Measurements from ENCODE around the gene FBXL12. TPM values are rescaled to one million over a fixed set of nuclear protein-coding genes. Genes with fewer than 3 reads are reported as not detected.
"Not testable (repeated sequence)": the region's sequence is repeated elsewhere in the genome, so short reads cannot be mapped to it uniquely, and the experiment has no call there.

The FBXL12 gene
- total RNA-seq, 2 experiments from 2014 or later: 27.3 to 30.8 TPM

DNA sequence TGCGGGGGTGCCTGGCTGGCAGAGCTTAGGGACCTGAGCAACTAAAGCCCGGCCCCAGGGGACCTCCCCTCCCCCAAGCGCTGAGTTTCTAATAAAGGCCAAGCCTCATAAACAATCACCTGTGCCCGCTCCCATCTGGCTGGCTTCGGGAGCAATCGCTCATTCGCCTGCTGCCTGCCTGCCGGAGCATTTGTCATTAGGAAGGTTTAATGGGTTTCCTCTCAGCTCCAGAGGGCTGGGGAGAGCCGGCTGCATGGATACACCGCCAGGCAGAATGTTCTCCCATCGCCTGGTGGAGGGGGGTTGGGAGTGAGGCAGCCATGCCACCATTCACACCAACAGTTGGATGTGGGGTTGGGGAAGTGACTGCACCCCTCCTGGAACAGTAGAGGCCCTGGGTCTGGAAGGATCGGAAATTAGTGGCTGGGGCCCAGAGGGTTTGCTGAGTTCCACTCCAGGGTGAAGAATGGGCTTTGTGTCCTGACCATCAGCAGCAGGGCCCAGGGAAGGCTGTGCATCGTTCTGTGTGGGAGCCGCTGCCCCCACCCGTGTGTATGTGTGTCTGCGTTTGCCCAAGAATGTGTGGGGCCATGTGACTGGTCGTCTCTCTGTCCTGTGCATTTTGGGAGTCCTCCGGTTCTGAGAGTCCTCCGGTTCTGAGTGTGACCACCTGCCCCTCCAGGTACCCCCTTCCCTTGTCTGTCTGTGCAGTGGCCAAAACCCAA, 31.5 kb upstream of the FBXL12 start:
- Mint-ChIP-seq H3K27ac (no peak overlapping the region), H3K4me3 (no peak overlapping the region), H3K4me1 (peaks cover 11% of the 10 kb centered on the region), H3K27me3 (no peaks in the 10 kb centered on the region), H3K9me3 (ENCODE audit: low read depth) (no peaks in the 10 kb centered on the region), H3K36me3 (peaks cover 6% of the 10 kb centered on the region)
- no peak for DNase-seq
- ATAC-seq: no peak
- CTCF ChIA-PET: no interaction called here

DNA sequence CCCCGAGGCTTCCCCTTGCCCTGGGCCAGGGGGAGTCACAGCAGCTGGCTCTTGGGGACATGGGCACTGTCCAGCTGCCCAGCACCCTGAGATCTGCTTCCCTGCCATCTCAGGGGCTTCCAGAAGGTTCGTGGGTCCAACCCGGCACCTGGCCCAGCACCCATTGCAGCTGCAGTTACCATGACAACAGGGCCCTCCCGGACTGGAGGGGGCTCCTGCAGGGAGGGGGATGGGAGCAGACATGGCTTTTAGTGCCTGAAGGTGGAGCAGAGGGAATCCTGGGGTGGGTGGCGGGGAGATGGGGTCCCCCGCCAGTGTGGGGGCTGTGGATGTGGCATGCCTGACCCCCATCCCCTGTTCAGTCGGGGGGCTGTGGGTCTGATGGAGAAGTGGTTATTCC, 30.9 kb upstream of the FBXL12 start:
- H3K27ac Mint-ChIP-seq: no peak overlapping the region
- ATAC-seq (no peak), DNase-seq (no peak)
- no peak overlapping the region for H3K4me3 Mint-ChIP-seq
- H3K36me3 Mint-ChIP-seq: peaks cover 12% of the 10 kb centered on the region
- H3K4me1 Mint-ChIP-seq: peaks cover 11% of the 10 kb centered on the region
- CTCF ChIA-PET: no interaction called here
- H3K27me3 Mint-ChIP-seq: no peaks in the 10 kb centered on the region
- no peaks in the 10 kb centered on the region for H3K9me3 Mint-ChIP-seq (ENCODE audit: low read depth)

DNA sequence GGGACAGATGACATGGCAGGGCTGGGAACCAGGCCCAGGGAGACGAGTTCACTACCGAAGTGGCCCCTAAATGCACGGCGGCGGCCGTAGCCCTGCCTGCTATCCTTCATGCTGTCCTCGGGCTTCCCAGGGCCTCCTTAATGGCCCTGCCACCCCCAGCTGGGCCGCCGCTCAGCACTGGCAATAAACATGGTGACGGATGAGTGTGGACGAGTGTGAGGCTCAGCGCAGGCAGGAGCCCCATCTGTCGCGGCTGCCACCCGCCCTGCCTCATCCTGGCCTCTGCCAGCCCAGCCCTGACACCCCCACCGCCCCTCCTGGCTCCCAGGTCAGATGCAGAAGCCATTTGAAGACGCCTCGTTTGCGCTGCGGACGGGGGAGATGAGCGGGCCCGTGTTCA, 29.9 kb upstream of the FBXL12 start:
- Mint-ChIP-seq H3K4me3 (no peak overlapping the region), H3K36me3 (peaks cover 16% of the 10 kb centered on the region), H3K9me3 (ENCODE audit: low read depth) (no peaks in the 10 kb centered on the region), H3K27me3 (no peaks in the 10 kb centered on the region), H3K27ac (no peak overlapping the region), H3K4me1 (peaks cover 10% of the 10 kb centered on the region)
- ATAC-seq: no peak
- CTCF ChIA-PET: no interaction called here
- no peak for DNase-seq

DNA sequence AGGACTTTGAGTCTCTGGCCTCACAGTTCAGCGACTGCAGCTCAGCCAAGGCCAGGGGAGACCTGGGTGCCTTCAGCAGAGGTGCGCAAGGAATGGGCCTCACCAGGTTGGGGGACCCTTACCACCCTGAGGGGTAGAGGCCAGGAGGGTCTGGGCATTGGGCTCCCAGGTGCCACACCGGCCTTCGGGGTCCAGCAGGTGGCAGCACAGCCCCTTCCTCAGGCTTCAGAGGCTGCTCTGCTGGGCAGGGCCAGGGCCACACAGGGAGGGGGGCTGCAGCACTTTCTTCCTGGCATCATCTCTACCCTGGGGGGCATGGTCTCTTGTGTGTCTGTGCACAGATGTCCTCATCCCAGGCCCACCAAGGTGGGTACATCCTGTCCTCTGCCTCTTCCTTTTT, 29.2 kb upstream of the FBXL12 start:
- Mint-ChIP-seq H3K4me1 (peaks cover 9% of the 10 kb centered on the region), H3K4me3 (no peak overlapping the region), H3K27me3 (no peaks in the 10 kb centered on the region), H3K27ac (peak overlapping the region; percentile 32), H3K9me3 (ENCODE audit: low read depth) (no peaks in the 10 kb centered on the region), H3K36me3 (peaks cover 23% of the 10 kb centered on the region)
- ATAC-seq: peak; percentile 50
- CTCF ChIA-PET: interaction anchor here (3.0 kb wide), 1 partner anchor 15 kb away, joined by 13 read pairs; no protein-coding TSS in a partner anchor
- DNase-seq: peak; percentile 58

DNA sequence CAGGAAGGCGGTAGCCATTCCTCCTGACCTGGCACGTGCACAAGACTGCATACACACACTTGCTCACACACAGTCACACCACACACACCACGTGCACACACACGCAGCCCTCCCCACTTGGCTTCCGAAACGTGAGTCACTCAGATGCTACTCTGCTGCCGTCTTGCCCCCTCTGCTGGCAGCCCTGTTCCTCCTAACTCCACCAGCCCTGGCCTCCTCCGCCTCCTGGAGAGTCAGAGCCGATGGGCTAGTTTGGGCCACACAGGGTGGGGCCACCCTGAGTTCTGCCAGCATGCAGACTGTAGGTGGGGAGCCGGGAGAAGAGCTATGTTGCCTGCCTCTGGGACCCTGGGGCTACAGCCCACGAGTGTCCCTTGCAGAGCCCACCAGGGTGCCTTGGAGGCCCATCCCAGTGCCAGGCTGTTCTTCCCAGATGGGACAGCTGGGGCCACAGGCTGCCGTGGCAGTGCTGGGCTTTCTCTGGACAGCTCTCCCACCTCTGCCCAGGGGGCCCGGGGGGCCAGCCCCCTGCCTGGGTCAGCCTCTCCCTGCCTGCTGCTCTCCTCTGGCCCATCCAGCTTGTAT, 28.3 kb upstream of the FBXL12 start:
- peaks cover 31% of the 10 kb centered on the region for H3K36me3 Mint-ChIP-seq
- ATAC-seq (peak; percentile 59), DNase-seq (peak; percentile 58)
- H3K4me1 Mint-ChIP-seq: peaks cover 9% of the 10 kb centered on the region
- H3K27ac Mint-ChIP-seq: peak overlapping the region; percentile 49
- no peaks in the 10 kb centered on the region for H3K9me3 Mint-ChIP-seq (ENCODE audit: low read depth)
- no peaks in the 10 kb centered on the region for H3K27me3 Mint-ChIP-seq
- CTCF ChIA-PET: interaction anchor here (0.6 to 3.0 kb wide), 5 partner anchors 16 to 214 kb away, joined by 3 to 13 read pairs (median 3); no protein-coding TSS in a partner anchor
- H3K4me3 Mint-ChIP-seq: no peak overlapping the region

DNA sequence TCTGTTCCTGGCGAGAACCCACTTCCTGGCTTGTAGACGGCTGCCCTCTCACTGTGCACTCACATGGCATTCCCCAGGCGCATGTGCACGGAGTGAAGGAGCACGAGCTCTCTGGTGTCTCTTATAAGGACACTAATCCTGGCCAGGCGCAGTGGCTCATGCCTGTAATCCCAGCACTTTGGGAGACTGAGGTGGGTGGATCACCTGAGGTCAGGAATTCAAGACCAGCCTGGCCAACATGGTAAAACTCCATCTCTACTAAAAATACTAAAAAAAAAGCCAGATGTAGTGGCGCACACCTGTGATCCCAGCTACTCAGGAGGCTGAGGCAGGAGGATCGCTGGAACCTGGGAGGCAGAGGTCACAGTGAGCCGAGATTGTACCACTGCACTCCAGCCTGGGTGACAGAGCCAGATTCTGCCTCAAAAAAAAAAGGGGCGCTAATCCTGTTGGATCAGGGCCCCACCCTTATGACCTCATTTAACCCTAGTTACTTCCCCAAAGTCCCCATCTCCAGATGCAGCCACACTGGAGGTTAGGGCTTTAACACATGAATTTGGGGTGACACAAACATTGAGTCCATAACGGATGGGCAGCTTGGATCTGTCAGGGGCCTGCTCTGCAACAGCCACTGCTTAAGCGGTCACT, 24.9 kb upstream of the FBXL12 start:
- not testable (repeated sequence) for H3K27me3 Mint-ChIP-seq; H3K4me3 Mint-ChIP-seq; H3K4me1 Mint-ChIP-seq; H3K9me3 Mint-ChIP-seq (ENCODE audit: low read depth); ATAC-seq; H3K27ac Mint-ChIP-seq; DNase-seq
- CTCF ChIA-PET: interaction anchor here (1.5 kb wide), 1 partner anchor 14 kb away, joined by 3 read pairs; no protein-coding TSS in a partner anchor
- H3K36me3 Mint-ChIP-seq: peaks cover 57% of the 10 kb centered on the region

DNA sequence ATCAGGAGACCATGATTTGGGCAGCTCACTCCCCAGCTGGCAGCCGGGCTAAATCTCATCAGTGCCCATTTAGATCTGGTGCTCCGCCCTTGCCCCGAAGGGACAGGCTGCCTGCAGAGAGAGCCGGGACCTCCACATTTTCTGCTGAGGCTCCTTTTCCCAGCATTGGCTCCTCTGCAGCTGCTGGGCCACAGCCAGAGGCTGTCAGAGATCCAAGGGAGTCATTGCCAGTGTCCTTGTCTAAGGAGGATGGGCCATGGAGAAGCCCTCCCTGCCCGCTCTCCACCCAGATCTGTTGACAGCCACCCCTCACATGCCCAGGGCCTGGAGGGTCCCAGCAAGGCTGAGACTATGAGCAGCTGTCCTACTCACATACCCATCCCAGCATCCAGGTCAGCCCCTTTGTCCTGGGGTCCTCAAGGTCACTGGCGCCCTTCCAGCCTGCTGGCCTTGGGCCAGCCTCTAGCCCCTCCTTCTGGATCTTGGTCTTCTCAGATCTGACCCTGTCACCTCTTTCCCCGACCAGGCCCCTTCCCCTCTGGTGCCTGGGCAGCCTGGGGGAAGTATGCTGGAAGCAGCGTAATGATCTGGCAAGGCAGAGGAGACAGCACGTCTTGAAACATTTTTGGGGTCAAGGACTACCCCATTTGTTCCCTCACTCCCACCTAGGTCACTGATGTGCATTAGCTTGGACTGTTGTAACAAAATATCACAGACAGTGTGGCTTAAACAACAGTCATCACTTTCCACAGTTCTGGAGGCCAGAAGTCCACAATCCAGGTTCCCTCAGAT, 24.2 kb upstream of the FBXL12 start:
- no peaks in the 10 kb centered on the region for H3K27me3 Mint-ChIP-seq
- no peak for DNase-seq
- ATAC-seq: no peak
- CTCF ChIA-PET: no interaction called here
- H3K9me3 Mint-ChIP-seq (ENCODE audit: low read depth): no peaks in the 10 kb centered on the region
- peaks cover 11% of the 10 kb centered on the region for H3K4me1 Mint-ChIP-seq
- H3K4me3 Mint-ChIP-seq: no peak overlapping the region
- peaks cover 59% of the 10 kb centered on the region for H3K36me3 Mint-ChIP-seq
- no peak overlapping the region for H3K27ac Mint-ChIP-seq

DNA sequence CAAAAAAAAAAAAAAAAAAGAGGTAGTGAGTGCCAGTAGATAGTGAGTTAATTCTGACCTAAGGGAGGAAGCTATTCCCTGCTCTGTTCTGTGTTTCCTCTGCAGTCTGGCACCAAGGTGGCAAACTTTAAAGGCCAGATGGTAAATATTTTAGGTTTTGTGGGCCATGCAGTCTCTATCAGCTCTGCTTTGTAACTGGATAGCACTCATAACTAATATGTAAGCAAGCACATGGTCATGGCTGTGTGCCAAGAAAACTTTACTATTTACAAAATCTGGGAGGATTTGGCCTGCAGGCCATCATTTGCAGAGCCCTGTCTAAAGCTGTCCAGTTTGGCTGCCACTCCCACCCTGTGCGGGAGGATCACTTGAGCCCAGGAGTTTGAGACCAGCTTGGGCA, 20.5 kb upstream of the FBXL12 start:
- DNase-seq: no peak
- ATAC-seq: no peak
- CTCF ChIA-PET: interaction anchor here (0.7 to 1.1 kb wide), 2 partner anchors 74 to 189 kb away, joined by 3 read pairs; no protein-coding TSS in a partner anchor
- Mint-ChIP-seq H3K36me3 (peaks cover 49% of the 10 kb centered on the region), H3K27me3 (no peaks in the 10 kb centered on the region), H3K9me3 (ENCODE audit: low read depth) (no peaks in the 10 kb centered on the region), H3K27ac (no peak overlapping the region), H3K4me3 (no peak overlapping the region), H3K4me1 (peaks cover 18% of the 10 kb centered on the region)

DNA sequence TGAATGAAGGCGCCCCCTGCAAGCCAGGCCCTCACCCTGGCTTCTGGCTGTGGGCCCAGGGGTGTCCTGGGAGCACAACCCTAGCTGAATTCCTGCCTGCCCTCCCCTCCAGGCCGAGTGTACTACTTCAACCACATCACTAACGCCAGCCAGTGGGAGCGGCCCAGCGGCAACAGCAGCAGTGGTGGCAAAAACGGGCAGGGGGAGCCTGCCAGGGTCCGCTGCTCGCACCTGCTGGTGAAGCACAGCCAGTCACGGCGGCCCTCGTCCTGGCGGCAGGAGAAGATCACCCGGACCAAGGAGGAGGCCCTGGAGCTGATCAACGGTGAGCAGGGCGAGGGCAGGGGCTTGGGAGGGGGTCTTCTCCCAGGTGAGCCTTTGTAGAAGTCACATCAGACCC, 19.4 kb upstream of the FBXL12 start:
- peaks cover 22% of the 10 kb centered on the region for H3K4me1 Mint-ChIP-seq
- CTCF ChIA-PET: no interaction called here
- no peaks in the 10 kb centered on the region for H3K9me3 Mint-ChIP-seq (ENCODE audit: low read depth)
- no peak overlapping the region for H3K4me3 Mint-ChIP-seq
- H3K36me3 Mint-ChIP-seq: peaks cover 40% of the 10 kb centered on the region
- no peak overlapping the region for H3K27ac Mint-ChIP-seq
- H3K27me3 Mint-ChIP-seq: no peaks in the 10 kb centered on the region
- DNase-seq (no peak), ATAC-seq (no peak)

DNA sequence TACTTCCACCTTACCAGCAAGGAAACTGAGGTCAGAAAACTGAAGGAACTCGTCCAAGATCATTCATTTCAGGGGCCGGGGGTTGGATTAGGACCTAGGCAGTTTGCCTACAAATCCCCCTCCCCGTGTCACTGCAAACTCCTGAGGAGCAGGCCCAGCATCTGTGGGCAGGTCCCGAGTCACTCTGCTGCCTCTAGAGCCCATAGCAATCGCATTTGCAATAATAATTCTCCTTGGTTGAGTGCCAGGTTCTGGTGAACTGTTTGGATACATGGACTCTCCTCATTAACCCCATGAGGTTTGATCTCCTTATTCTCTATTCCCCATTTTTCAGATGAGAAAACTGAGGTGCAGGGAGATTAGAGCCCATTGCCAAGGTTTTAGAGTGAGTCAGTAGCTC, 17.1 kb upstream of the FBXL12 start:
- DNase-seq (no peak), ATAC-seq (no peak)
- peaks cover 19% of the 10 kb centered on the region for H3K36me3 Mint-ChIP-seq
- H3K27me3 Mint-ChIP-seq: no peaks in the 10 kb centered on the region
- peaks cover 24% of the 10 kb centered on the region for H3K4me1 Mint-ChIP-seq
- H3K9me3 Mint-ChIP-seq (ENCODE audit: low read depth): no peaks in the 10 kb centered on the region
- H3K27ac Mint-ChIP-seq: peak overlapping the region; percentile 82
- CTCF ChIA-PET: interaction anchor here (0.8 to 1.0 kb wide), 2 partner anchors 9 to 68 kb away, joined by 3 read pairs; partner anchors contain the start of gene ZNF846
- H3K4me3 Mint-ChIP-seq: peak overlapping the region; percentile 90

DNA sequence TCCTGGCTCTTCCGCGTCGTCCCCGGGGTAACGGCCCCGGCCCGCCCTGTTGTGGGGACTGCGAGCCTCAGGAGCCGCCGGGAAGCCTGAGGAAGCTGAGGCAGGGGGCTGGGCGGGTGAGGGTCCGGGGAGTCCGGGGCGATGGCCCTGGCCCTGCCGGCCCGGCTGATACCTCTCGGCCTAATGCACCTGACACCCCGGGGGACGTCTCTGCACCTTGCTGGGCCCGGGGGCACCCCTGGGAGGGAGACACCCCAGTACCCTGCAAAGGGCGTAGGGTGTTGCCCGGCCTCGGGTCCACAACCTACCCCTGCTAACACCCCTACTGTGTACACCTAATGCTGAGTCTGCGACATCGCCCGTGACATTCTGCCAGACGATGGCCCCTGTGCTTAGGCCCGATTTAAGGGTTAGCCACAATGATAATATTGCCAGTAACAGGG, 16.6 kb upstream of the FBXL12 start:
- Mint-ChIP-seq H3K4me1 (peaks cover 24% of the 10 kb centered on the region), H3K27me3 (no peaks in the 10 kb centered on the region), H3K9me3 (ENCODE audit: low read depth) (no peaks in the 10 kb centered on the region), H3K27ac (peak overlapping the region; percentile 82), H3K36me3 (peaks cover 15% of the 10 kb centered on the region), H3K4me3 (peak overlapping the region; percentile 90)
- CTCF ChIA-PET: interaction anchor here (0.6 to 1.5 kb wide), 10 partner anchors 8 to 165 kb away, joined by 3 to 10 read pairs (median 3); partner anchors contain the start of gene ZNF846
- ATAC-seq (no peak), DNase-seq (no peak)

DNA sequence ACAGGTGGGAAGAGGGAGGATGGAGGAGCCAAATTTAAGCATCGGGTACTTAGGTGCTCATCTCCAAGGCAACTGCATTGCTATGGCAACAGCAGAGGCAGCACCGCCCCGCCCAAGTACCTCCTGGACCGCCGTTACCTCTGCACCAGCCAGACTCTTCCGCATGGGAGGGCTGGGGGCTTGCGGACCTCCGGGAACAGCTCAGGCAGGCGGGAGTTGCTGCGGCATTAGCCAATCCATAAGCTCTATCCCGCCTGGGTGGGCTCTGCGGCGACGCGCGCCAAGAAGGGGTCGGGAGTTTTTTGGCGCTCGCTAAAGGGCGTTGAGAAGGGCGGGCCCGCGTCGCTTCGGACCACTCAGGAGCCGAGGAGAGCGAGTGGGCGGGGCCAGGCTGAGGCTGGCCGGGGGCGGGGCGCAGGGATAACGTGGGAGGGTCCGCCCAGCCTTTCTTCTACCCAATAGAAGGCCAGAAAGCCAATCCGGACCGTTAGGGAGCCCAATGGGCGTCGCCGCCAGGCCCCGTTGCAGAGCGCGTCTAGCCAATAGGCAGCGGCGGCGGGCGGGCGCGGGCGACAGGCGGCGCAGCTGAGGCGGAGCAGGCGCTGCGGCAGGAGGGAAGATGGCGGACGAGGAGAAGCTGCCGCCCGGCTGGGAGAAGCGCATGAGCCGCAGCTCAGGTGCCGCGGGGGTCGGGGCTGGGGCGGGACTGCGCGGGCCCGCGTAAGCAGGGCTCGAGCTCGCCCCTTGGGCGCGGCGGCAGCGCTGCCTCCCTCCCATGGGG, 16.0 kb upstream of the FBXL12 start, which contains the start of gene PIN1:
PIN1 (plus strand) TSS at position 593 of the 781 bp plus-strand sequence; CDS start at position 620, 27 bp downstream.
- peak within 1 kb of the TSS; percentile 90 for H3K4me3 Mint-ChIP-seq
- H3K27ac Mint-ChIP-seq: peak within 1 kb of the TSS; percentile 92
- H3K9me3 Mint-ChIP-seq (ENCODE audit: low read depth): no peaks in the 10 kb centered on the region
- DNase-seq (peak; percentile 100), ATAC-seq (peak; percentile 98)
- CTCF ChIA-PET: interaction anchor here (0.6 to 1.5 kb wide), 11 partner anchors 8 to 165 kb away, joined by 3 to 10 read pairs (median 3); partner anchors contain the start of genes FBXL12 and ZNF846
- H3K4me1 Mint-ChIP-seq: peaks cover 27% of the 10 kb centered on the region
- peaks cover 17% of the 10 kb centered on the region for H3K36me3 Mint-ChIP-seq
- no peaks in the 10 kb centered on the region for H3K27me3 Mint-ChIP-seq

Data from activated CD8-positive, alpha-beta memory T cell treated with anti-CD3 and anti-CD28 coated beads, Interleukin-2, amount 10 ng/mL, durations not matched to agents 7 days and 5 days (primary cell).